GM06990 (cell line): ENCODE measurements around the gene WDR4.
"Not testable (repeated sequence)": the region's sequence is repeated elsewhere in the genome, so short reads cannot be mapped to it uniquely, and the experiment has no call there.

Experiments
- DNase-seq: peaks from one replicate; pipeline ENCODE4 v3.0.0-alpha.2; 2011; ENCODE audit not compliant: insufficient read length; ENCODE audit errors: extremely low read depth
- H3K27me3 ChIP-seq: replicated peaks from 2 replicates; pipeline ENCODE4 v1.6.0; 2011; ENCODE audit warnings: low read length; ENCODE audit not compliant: control insufficient read depth, insufficient read depth
- H3K36me3 ChIP-seq: 2 replicates; pipeline ENCODE4 v1.5.1; 2011; ENCODE audit warnings: low read length; ENCODE audit not compliant: control insufficient read depth, insufficient read depth
- H3K4me3 ChIP-seq: replicated peaks from 2 replicates; pipeline ENCODE4 v1.5.1; 2011; ENCODE audit warnings: low read depth, mild to moderate bottlenecking, control low read depth, low read length
- TF ChIP-seq, protein P1 (sequence below): IDR thresholded peaks from 2 replicates; pipeline ENCODE4 v1.5.1; 2011; ENCODE audit warnings: low read length, control low read depth, mild to moderate bottlenecking, inconsistent platforms; ENCODE audit not compliant: insufficient read depth, poor library complexity, severe bottlenecking

WDR4 gene

DNA sequence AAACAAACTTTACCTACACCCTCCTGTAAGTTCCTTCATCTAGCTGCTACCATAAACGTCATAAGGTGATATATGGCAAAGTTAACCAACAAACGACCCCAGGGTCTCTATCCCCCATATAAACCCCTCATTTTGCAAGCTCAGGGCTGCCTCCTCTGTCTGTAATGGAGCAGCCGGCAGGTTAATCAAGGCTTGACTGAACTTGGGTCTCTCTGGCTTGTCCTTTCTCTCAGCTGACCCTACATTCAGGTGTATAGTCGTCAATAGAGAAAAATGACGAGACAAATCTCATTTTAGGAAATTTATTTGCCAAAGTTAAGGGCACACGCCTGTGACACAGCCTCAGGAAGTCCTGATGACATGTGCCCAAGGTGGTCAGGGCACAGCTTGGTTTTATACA lies 67.4 kb downstream of the WDR4 start:
- TF ChIP-seq, protein P1, sequence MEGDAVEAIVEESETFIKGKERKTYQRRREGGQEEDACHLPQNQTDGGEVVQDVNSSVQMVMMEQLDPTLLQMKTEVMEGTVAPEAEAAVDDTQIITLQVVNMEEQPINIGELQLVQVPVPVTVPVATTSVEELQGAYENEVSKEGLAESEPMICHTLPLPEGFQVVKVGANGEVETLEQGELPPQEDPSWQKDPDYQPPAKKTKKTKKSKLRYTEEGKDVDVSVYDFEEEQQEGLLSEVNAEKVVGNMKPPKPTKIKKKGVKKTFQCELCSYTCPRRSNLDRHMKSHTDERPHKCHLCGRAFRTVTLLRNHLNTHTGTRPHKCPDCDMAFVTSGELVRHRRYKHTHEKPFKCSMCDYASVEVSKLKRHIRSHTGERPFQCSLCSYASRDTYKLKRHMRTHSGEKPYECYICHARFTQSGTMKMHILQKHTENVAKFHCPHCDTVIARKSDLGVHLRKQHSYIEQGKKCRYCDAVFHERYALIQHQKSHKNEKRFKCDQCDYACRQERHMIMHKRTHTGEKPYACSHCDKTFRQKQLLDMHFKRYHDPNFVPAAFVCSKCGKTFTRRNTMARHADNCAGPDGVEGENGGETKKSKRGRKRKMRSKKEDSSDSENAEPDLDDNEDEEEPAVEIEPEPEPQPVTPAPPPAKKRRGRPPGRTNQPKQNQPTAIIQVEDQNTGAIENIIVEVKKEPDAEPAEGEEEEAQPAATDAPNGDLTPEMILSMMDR = no peak
- Histone ChIP-seq H3K4me3 (no peak overlapping the region), H3K36me3 (no peaks in the 10 kb centered on the region), H3K27me3 (peaks cover 3% of the 10 kb centered on the region; the same call in 1 of the 2 replicates)
- no peak for DNase-seq

DNA sequence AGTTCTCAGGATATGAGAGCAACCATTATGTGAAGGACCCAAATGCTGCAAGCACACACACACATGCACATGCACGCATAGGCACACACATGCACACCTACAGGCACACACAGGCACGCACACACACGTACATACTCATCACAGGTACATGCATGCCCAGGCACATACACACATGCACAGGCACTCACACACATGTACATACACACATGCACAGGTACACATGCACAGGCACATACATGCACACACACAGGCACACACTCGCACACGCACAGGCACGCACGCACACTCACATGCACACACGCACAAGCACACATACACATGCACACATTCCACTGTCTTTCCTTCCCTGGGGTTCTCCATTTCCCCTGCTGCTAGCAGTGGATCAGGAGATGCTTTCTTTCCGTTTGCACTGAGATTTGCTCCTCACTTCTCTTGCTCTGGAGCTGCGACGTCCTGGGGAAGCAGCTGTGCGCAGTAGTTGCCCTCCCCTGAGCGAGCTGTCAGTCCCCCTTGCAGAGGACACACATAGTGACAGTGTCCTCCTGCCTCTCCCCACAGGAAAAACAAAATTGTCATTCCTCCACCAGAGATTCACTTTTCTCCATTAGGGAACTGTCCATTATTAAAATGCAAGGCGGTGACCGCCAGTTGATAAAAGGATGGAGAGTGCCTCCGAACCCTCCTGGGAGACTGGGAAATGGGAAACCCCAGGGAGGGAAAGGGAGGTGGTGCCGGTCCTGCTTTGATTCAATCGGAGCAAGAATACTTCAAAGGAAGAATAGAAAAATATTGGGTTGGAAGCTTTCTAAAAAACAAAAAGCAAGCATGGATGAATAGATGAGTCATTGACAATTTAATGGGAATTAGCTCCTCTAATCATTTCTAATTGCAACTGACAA lies 69.5 kb downstream of the WDR4 start:
- TF ChIP-seq, protein P1 = no peak
- Histone ChIP-seq H3K4me3 (no peak overlapping the region), H3K27me3 (peaks cover 3% of the 10 kb centered on the region), H3K36me3 (no peaks in the 10 kb centered on the region)
- no peak for DNase-seq

DNA sequence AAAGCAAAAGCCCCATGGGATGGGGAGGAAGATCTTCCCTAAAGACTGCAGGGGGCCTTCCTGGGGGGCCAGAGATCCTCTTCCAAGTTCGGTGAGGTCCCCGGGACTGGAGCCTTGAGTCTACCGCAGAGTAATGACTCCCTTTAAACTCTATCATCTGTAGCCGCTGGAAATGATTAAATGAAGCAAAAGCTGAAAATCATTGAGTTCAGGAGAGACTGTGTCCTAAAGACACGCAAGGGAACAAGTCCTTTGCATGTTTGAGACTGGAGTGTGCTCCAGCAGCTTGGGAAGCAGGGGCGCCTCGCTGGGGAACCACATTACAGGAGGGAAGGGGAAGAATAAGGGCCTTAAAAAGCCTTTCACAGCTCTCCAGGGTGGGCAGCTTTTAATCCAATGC lies 70.2 kb downstream of the WDR4 start:
- DNase-seq = no peak
- TF ChIP-seq, protein P1 = no peak
- Histone ChIP-seq H3K36me3 (no peaks in the 10 kb centered on the region), H3K4me3 (no peak overlapping the region), H3K27me3 (peaks cover 3% of the 10 kb centered on the region)

DNA sequence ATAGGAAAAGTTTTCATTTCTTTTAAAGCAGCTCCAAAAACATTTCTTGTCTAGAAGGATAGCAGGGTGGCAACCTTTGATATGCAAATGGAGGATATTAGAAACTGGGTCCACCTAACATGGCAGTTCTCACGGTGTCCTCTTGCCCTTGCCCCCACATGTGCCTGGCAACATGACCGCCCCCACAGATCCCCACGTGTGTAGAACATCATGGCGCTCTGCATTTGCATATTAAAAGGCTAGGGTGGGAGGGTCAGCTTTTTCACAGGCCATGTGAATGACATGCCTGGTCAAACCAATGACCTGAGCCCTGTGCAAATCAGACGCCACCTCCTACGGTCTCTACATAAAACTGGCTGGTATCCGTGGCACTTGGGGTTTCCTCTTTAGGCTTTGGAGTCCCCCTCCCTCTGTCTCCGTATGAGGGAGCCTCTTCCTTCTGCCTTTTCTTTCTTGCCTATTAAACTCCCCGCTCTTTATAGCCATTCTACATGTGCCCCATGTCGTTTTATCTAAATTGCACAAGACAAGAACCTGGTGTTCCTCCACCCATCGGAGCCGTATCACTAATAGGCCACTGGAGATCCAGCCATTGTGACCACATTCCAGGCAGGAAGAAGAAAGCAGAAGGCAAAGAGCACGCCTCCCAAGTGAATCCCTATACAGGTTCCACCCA lies 71.3 kb downstream of the WDR4 start:
- TF ChIP-seq, protein P1 = no peak
- peaks cover 3% of the 10 kb centered on the region for H3K27me3 ChIP-seq
- no peaks in the 10 kb centered on the region for H3K36me3 ChIP-seq
- H3K4me3 ChIP-seq = no peak overlapping the region
- no peak for DNase-seq

DNA sequence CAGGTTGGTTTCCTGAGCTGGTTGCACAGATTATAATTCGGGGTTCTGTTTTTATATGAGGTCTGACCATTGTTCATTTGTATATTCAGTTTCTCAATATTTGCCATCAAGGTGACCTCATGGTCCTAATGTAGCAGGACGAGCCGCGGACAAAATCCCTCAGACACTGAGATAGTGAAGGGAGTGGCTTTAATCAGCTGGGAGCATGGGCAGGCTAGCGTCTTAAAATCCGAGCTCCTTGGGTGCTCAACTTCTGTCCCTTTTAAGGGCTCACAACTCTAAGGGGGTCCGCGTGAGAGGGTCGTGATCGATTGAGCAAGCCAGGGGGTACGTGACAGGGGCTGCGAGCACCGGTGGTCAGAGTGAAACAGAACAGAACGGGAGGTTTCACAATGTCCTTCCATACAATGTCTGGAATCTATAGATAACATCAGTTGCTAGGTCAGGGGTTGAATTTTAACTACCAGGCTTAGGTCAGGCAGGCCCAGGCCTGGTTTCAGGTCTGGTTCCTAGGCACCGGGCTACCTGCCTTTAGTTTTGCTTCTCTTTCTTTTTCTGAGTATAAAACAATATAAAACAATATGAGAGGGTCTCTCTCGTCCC lies 71.9 kb downstream of the WDR4 start:
- not testable (repeated sequence) for DNase-seq, H3K4me3 ChIP-seq, H3K27me3 ChIP-seq, H3K36me3 ChIP-seq
